ENCODE measurements around the gene CCK.
A peak's percentile ranks its signal among the peaks of the same experiment; 100 is the strongest.

The CCK gene

DNA sequence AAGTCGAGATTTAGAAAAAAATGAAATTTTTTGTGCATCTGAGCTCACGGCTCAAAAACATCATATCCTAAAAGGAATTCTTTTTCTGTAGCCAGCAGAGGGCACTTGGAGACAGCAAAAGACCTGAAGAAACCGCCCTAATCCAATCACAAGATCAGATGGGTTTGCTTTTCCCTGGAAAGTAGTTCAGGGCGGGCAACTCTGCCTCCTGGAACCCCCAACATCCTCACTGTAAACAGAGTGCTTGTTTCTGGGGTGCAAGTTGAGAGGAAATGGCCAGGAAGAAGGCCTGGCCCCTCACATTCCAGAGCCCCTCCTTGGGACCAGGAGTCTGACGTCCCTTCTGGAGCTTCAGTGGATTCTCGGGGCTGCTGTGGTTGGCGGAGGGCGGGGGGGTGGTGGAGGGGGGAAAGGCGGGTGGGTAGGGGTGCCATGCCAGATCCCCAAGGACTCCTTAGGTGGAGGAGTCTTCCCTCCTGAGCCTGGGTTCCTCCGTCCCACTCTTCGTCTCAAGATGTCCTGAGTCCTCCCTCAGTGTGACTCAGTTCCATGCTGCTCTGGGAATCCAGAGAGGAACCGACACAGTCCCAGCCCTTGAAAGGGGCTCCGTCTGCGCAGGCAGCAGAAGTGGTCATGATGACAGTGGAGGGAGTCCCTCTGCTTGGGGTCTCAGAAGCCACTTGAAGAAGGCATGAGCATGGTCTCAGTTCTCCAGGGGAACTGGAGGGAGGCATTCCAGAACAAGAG, 35.9 kb downstream of the CCK start:
- DNase-seq, result peak; percentile 52
- in situ Hi-C loops (cut with MboI; ENCODE audit: low pct_unique_long_range_greater_than_20kb, low sequenced_read_pairs), result loop anchor here (25.0 kb wide), 1 partner anchor 207 kb away; no protein-coding TSS in a partner anchor

DNA sequence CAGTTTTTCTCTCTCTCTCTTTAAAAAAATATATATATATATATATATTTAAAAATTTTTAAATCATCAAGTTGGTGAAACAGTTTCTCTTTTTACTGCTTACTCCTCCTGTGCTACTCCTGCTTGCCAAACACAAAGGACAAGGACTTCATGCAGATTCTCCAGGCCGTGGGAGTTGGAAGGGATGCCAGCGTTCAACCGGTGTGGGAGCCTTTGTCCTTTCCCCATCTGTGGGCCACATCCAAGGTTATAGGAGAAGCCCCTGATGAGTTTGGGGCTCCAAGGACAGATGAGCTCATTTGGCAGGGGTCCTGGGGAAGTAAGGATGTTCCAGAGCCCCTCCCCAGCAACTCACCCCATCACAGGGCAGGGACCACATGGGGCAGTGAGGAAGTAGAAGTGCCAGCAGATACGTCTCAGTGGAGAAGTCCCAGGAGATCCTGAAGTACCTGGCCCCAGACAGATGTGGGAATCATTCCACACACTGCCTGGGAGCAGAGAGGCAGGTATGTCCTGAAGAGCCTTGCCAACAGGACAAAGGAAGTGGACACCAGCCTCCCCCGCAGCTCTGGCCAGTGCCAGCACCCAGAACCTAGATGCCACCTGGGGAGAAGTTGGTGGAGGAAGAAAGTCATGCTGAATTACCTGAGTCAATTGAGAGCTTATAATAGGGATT, 36.6 kb downstream of the CCK start:
- in situ Hi-C loops (cut with MboI; ENCODE audit: low pct_unique_long_range_greater_than_20kb, low sequenced_read_pairs), result loop anchor here (25.0 kb wide), 1 partner anchor 208 kb away; no protein-coding TSS in a partner anchor
- no peak for DNase-seq

DNA sequence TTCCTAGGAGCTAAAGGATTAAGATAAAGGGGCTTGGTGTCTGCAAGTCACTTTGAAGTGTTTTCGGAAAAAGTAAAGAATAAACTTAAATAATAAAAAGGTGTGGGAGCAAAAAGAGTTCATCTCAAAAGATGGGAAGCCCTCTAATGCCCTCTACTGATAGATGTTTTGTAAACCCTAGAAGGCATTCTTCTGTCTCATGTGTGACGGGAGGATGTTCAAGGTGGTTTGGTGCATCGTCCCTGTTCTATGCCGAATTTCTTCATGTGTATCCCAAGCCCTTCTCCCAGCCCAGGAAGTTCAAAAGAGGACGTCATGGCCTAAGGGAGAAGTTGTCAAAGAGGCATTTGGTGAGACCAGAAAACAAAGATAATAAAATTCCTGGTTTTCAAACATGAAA, 37.2 kb downstream of the CCK start:
- peak; percentile 20 for DNase-seq
- in situ Hi-C loops (cut with MboI; ENCODE audit: low pct_unique_long_range_greater_than_20kb, low sequenced_read_pairs), result loop anchor here (25.0 kb wide), 1 partner anchor 209 kb away; no protein-coding TSS in a partner anchor

DNA sequence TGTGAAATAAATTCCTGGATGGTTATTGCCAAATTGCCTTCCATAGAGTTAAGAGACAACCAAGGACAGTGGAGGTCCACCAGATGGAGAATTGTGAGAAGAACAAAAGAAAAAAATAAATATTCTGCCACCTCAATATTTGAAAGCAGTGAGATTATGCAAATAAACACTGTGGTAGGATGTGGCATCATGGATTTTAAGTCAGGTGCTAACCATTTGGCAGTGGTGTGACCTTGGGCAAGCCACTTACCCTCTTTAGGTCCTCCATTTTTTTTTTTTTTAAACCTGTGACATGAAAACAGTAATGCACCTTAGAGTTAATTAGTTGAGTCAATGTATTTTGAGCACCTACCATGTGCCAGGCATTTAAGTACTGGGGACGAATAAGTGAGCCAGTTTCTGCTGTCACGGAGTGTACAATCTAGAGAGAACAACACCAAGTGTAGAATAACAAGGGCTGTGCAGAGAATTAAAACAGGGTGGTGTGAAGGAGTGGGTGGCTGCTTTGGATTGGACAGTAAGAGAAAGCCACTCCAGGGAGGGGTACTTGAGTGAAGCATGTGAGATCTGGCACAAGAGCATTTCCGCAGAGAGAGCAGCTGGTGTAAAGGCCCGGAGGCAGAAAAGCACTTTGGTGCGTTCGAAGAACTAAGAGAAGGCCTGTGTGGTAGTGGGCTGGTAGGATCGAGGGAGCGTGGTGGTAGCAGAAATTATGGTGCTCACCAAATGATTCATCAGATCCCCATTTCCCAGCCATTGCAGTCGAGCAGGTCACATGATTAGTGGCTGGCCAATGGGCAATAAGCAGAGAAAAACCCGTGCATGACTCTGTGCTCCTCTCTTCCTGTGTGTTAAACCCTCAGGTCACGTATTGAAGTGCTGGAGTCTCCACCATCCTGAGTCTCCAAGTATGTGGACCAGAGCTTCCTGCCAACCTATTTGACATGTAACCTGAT, 39.2 kb downstream of the CCK start:
- no peak for DNase-seq
- in situ Hi-C loops (cut with MboI; ENCODE audit: low pct_unique_long_range_greater_than_20kb, low sequenced_read_pairs), result loop anchor here (25.0 kb wide), 1 partner anchor 211 kb away; no protein-coding TSS in a partner anchor

DNA sequence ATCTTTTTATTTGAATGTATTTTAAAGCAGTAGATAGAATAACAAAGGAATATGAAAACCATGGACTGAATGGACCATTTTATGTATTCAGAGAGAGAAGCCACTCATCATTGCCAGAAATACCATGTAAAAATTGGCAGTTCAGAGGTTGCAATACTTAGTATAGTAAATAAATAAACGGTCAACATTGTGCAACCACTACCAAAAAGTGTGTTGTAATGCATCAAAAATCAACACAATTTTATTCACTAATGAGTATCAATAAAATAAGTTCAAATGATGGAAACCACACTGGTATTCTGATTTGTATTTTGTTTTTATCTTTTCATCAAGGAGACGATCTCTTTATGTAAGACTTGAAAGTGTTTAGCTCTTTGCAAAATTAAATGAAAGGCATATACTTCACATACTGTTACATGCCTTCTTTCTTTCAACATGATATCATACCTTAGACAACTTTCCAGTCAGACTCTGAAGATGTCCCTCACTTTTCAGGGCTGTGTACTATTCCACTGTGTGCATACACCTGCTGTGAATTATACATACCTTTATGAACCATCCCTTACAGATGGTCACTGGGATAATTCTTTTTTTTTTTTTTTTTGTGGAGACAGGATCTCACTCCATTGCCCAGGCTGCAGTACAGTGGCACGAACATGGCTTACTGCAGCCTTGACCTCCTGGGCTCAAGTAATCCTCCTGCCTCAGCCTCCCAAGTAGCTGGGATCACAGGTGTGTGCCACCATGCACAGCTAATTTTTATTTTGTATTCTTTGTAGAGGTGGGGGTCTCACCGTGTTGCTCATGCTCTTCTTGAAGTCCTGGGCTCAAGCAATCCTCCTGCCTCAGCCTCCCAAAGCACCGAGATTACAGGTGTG, 40.3 kb downstream of the CCK start:
- no peak for DNase-seq
- in situ Hi-C loops (cut with MboI; ENCODE audit: low pct_unique_long_range_greater_than_20kb, low sequenced_read_pairs), result loop anchor here (25.0 kb wide), 1 partner anchor 212 kb away; no protein-coding TSS in a partner anchor

DNA sequence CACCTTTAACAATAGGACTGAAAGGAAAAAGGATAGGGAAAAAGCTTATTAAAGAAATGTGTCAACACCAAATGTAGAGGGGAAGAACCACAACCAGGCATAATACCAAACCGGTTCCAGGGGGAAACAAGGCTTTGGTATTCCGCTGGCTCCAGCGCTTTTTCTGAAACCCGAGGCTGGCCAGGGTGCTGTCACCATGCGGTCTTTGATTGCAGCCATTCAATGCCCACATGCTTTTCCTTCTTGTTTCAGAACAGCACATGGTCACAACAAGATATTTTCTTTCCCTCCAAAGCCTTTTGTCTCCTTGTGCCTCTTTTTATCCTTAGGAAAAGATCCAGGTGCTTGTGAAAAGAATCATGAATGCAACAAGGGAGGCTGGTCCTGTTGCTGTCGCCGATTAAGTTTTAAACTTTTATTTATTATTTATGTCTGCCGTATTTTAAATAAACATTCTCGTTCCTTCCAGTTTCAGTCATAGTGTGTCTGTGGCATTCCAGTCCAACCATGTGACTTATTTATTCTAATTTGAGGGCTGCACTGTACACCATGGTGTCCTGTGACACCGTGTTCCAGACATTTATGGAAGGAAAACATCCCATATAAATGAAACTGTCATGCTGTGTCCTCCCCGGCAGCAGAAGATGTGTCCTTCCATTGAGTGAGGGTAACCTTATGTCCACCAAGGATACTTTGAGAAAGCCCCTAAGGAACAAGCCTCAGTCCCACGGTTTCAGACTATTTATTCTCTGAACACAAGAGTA, 41.1 kb downstream of the CCK start:
- no peak for DNase-seq
- in situ Hi-C loops (cut with MboI; ENCODE audit: low pct_unique_long_range_greater_than_20kb, low sequenced_read_pairs), result loop anchor here (25.0 kb wide), 1 partner anchor 212 kb away; no protein-coding TSS in a partner anchor

DNA sequence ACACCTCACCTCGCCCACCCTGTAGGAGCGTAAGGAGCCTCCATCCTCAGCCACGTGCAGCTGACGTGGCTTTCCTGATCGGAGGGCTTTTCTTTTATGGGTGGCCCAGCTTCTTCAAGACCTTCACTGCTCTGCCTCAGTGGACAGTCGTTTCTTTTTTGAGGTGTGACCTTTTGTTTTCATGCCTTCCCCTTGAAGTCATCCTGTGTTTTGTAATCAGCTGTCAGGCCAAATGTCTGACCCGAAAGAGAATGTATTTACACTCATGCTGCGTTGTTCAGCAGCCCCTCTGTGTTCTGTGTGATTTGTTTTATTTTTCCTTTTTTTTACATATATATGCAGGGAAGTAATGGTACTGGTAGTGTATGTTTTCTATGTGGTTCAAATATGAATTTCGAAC, 41.8 kb downstream of the CCK start:
- in situ Hi-C loops (cut with MboI; ENCODE audit: low pct_unique_long_range_greater_than_20kb, low sequenced_read_pairs), result no loop called here
- no peak for DNase-seq

DNA sequence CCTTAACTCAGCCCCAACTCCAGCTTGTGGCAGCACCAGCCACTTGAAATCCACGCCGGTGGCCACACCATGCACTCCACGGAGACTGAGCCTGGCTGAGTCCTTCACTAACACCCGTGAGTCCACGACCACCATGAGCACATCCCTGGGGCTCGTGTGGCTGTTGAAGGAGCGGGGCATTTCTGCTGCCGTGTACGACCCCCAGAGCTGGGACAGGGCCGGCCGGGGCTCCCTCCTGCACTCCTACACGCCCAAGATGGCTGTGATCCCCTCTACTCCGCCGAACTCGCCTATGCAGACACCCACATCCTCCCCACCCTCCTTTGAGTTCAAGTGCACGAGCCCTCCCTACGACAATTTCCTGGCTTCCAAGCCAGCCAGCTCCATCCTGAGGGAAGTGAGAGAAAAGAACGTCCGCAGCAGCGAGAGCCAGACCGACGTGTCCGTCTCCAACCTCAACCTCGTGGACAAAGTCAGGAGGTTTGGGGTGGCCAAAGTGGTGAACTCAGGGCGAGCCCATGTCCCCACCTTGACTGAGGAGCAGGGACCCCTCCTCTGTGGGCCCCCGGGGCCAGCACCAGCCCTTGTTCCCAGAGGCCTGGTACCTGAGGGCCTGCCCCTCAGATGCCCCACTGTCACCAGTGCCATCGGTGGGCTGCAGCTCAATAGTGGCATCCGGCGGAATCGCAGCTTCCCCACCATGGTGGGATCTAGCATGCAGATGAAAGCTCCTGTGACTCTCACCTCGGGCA, 42.9 kb downstream of the CCK start:
- no peak for DNase-seq
- in situ Hi-C loops (cut with MboI; ENCODE audit: low pct_unique_long_range_greater_than_20kb, low sequenced_read_pairs), result no loop called here

DNA sequence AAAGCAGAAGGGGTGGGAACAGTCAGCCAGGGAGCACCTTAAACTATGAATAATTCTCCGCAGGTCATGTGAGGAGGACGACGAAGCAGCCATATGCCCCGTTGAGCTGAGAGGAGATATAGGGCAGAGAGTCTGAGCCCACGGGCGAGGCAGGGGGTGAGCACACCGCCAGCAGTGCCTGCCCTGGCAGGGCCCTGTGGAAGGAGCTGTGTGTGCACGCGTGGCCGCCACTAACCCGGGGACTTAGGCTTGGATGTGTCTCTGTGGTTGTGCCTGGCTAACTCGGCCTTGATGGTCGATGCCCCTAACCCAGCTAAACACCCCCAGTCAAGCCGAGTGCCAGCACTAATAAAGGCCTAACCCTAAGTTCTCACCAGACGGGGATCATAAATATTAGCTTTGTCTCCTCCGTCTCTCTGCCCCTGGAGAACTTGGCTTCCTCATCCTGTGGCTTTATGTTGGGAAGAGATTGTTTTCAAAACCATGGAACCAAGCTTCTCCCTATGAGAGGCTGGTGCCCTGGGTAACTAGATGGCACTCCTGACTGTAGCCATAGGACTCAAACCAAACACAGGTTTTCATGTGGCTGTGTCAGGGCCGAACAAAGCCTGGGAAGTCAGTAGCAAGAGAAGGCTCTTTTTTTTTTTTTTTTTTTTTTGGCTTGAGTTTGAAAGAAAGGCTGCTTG, 45.4 kb downstream of the CCK start:
- in situ Hi-C loops (cut with MboI; ENCODE audit: low pct_unique_long_range_greater_than_20kb, low sequenced_read_pairs), result no loop called here
- no peak for DNase-seq

DNA sequence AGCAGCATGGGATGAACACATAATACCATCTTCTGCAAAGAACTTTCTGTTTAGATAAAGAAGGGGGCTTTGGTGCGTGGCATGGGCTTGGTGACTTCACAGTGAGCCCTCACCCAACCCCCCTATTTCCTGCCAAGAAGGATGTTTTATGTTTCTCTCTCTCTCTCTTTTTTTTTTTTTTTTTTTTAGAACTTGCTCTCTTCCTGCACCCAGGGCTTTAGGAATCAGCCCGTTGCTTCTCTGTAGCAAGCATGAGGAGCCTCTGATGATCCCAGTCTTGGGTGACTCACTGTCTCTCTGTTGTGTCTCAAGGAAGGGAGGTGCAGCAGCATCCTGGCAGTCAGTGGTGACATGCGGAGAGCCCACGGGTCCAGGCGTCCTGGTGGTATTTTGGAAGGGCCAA, 49.1 kb downstream of the CCK start:
- DNase-seq, result no peak
- in situ Hi-C loops (cut with MboI; ENCODE audit: low pct_unique_long_range_greater_than_20kb, low sequenced_read_pairs), result no loop called here

DNA sequence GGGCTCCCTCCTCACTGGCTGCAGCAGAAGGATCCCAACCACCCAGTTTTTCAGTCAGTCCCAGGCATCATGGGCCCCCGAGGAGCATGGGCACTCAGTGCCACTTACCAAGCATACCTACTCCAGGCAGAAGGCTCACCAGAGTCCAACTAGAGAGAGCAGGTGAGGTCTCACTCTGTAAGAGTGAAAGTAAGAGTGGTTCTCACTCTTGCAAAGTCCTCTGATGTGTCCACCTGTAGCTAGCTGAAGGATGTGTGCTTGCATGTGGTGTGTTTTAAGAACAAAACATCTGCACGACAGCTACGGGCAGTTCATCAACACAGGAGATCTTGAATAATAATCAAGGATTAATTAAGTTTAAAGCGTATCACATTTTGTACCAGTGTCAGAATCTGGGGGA, 49.7 kb downstream of the CCK start:
- in situ Hi-C loops (cut with MboI; ENCODE audit: low pct_unique_long_range_greater_than_20kb, low sequenced_read_pairs), result no loop called here
- no peak for DNase-seq

DNA sequence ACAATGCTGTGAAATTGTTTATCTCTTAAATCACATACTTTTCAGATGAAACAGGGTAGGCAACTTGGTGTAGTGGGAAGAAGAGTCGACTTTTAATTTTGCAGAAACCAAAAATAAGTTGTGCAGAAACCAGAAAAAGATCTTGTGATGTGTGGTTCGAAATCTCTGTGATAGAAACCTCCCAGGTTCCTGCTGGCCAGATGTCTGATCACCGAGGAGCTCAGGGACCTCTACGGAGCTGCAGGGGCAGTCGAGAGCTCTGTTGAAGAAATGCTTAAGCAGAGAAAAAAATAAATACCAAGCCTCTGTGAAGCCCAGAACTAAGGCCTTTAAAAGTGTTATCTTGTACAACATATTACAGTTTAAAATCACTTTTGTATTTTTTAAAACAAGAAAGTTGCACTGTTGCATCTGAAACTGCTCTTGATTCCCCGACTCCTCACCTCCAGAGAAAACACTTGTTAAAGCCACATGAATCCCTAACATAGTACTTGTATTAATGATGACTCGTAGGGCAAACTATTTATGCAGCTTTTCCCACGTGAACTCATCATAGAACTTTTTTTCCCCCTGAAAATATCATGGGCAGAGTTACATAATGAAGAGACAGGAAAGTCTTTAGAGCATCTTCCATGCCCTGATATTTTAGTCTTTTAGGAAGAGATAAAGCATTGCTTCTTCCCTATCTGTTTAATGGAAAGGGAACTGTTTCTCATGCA, 51.3 kb downstream of the CCK start:
- no peak for DNase-seq
- in situ Hi-C loops (cut with MboI; ENCODE audit: low pct_unique_long_range_greater_than_20kb, low sequenced_read_pairs), result no loop called here

DNA sequence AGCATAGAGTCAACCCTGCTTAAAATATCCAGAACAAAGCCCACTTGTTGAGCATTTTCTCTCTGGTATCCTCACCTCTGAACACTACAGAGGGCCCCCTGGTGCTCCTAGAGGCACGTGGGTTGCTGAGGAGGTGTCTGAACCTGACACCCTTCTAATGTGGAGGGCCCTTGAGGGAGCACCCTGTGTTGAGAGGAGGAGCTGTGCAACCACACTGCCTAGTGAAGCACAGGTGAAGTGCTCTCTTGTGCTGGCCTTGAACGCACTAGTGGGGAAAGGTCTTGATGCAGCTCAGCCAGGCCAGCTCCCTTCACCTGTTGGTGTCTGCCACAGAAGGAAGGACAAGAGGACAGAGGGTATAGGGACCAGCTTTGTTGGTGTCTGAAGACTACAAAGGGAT, 51.9 kb downstream of the CCK start:
- no peak for DNase-seq
- in situ Hi-C loops (cut with MboI; ENCODE audit: low pct_unique_long_range_greater_than_20kb, low sequenced_read_pairs), result no loop called here

DNA sequence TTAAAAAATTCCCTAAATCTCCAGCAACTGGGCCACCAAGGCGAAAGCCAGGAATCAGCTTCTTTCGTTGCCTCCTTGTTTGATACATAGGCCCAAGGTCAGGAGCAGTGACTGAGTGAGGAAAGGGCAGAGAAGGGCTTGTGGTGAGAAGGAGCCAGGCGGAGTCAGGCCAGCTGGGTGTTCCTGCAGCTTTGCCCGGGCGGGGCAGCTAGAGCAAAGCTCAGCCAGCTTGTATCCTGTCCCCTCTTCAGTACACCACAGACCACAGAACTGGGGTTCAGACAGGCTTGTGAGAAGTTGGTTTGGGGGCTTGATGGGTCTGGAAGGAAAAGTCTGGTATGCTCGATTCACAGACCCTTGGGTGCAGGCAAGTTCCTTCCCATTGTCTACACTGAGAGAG, 52.6 kb downstream of the CCK start:
- in situ Hi-C loops (cut with MboI; ENCODE audit: low pct_unique_long_range_greater_than_20kb, low sequenced_read_pairs), result no loop called here

DNA sequence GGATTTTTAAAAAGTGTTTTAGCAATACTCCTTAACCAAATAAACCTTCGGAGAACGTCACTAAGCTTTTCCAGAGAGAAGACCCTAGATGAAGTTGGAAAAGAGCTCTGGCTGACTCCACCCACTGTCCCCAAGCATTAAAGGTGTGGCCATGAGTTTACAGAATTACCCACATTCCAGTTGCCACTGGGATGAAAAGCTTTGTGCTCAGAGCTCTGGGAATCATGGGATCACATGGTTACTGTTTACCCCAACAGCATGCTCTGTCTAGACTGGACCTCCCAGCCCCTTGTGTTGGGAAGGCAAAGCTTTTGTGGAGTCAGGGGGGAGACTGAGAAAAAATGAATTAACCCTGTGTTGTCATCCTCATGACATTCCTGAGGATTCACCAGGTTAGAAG, 55.3 kb downstream of the CCK start:
- DNase-seq, result no peak
- in situ Hi-C loops (cut with MboI; ENCODE audit: low pct_unique_long_range_greater_than_20kb, low sequenced_read_pairs), result no loop called here

More for the DNA sequence above, 52.6 kb downstream of the CCK start:
- no peak for DNase-seq

DNA sequence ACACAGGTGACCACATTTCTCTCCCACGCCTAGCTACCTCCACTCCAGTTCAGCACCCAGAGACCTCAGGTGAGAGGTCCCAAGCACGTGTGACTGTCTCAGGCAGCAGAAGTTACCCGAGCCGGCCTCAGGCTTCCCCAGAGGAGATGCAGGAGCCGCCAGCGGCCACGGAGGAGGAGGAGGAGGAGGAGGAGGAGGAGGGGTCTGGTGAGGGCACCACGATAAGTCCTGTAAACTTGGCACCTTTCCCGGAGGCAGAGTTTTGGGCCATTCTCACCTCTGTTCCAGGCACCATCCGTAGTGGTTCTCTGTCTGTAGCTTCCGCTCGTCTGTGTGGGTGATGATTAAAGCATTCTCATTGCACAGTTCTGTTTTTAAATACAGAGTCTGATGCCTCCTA, 56.1 kb downstream of the CCK start:
- in situ Hi-C loops (cut with MboI; ENCODE audit: low pct_unique_long_range_greater_than_20kb, low sequenced_read_pairs), result no loop called here
- no peak for DNase-seq
